Measurements from ENCODE around the gene CCNY. TPM values are rescaled to one million over a fixed set of nuclear protein-coding genes. Genes with fewer than 3 reads are reported as not detected.

The CCNY gene
- total and polyA plus RNA-seq, 8 donors: 5.8 to 99.6 (median 37.7) TPM

GRCh38 chr10:35432781-35433338 lies 96.6 kb downstream of the CCNY start:
- TF ChIP-seq EP300 (IDR thresholded peaks at IDR 0.05) (no peak), POLR2AphosphoS5 (IDR thresholded peaks at IDR 0.05) (no peak), CTCF (IDR thresholded peaks at IDR 0.05) (no peak), POLR2A (IDR thresholded peaks at IDR 0.05) (no peak)
- no peak for DNase-seq
- H3K4me1 ChIP-seq: peaks cover 0 to 47% (median 19%) of the 10 kb centered on the region in 4 donors
- H3K9me3 ChIP-seq: no peaks in the 10 kb centered on the region
- H3K36me3 ChIP-seq: no peaks in the 10 kb centered on the region
- H3K4me3 ChIP-seq: no peak overlapping the region
- no peak overlapping the region for H3K27ac ChIP-seq
- 76 to 77% (median 76%) methylated on average over 3 of the region's 3 CpGs for WGBS, 5 donors
- no peaks in the 10 kb centered on the region for H3K27me3 ChIP-seq
- intact Hi-C loops (cut with DNase I; ENCODE audit: low total_unique reads): no loop called here

GRCh38 chr10:35433851-35434426 lies 97.6 kb downstream of the CCNY start:
- H3K36me3 ChIP-seq: no peaks in the 10 kb centered on the region
- DNase-seq: peak in 1 of 2 donors; percentile 51
- H3K4me1 ChIP-seq: peaks cover 0 to 46% (median 14%) of the 10 kb centered on the region in 4 donors
- intact Hi-C loops (cut with DNase I; ENCODE audit: low total_unique reads): no loop called here
- TF ChIP-seq POLR2AphosphoS5 (IDR thresholded peaks at IDR 0.05): no peak
- TF ChIP-seq EP300 (IDR thresholded peaks at IDR 0.05): no peak
- TF ChIP-seq POLR2A (IDR thresholded peaks at IDR 0.05): no peak
- no peak for TF ChIP-seq CTCF (IDR thresholded peaks at IDR 0.05)
- no peak overlapping the region for H3K27ac ChIP-seq
- no peak overlapping the region for H3K4me3 ChIP-seq
- peaks cover 0 to 4% (median 0%) of the 10 kb centered on the region in 4 donors for H3K9me3 ChIP-seq
- 69 to 83% (median 71%) methylated on average over 7 of the region's 7 CpGs for WGBS, 5 donors
- no peaks in the 10 kb centered on the region for H3K27me3 ChIP-seq

GRCh38 chr10:35434533-35434932 lies 98.2 kb downstream of the CCNY start:
- Histone ChIP-seq H3K36me3 (no peaks in the 10 kb centered on the region), H3K4me3 (no peak overlapping the region), H3K27ac (no peak overlapping the region), H3K27me3 (no peaks in the 10 kb centered on the region), H3K4me1 (peaks cover 0 to 47% (median 14%) of the 10 kb centered on the region in 4 donors), H3K9me3 (peaks cover 0 to 5% (median 0%) of the 10 kb centered on the region in 4 donors)
- DNase-seq: no peak
- TF ChIP-seq CTCF (IDR thresholded peaks at IDR 0.05): no peak
- TF ChIP-seq EP300 (IDR thresholded peaks at IDR 0.05): no peak
- TF ChIP-seq POLR2A (IDR thresholded peaks at IDR 0.05): no peak
- TF ChIP-seq POLR2AphosphoS5 (IDR thresholded peaks at IDR 0.05): no peak
- intact Hi-C loops (cut with DNase I; ENCODE audit: low total_unique reads): no loop called here
- WGBS, 5 donors: 85 to 97% (median 95%) methylated on average over 1 of the region's 1 CpG

GRCh38 chr10:35435824-35436223 lies 99.5 kb downstream of the CCNY start:
- intact Hi-C loops (cut with DNase I; ENCODE audit: low total_unique reads): no loop called here
- Histone ChIP-seq H3K27me3 (no peaks in the 10 kb centered on the region), H3K4me1 (peaks cover 4 to 60% (median 21%) of the 10 kb centered on the region in 4 donors), H3K27ac (no peak overlapping the region), H3K9me3 (peaks cover 0 to 5% (median 0%) of the 10 kb centered on the region in 4 donors), H3K4me3 (no peak overlapping the region), H3K36me3 (no peaks in the 10 kb centered on the region)
- 69 to 91% (median 88%) methylated on average over 4 of the region's 4 CpGs for WGBS, 5 donors
- TF ChIP-seq CTCF (IDR thresholded peaks at IDR 0.05): no peak
- DNase-seq: no peak
